Measurements from ENCODE around the gene GNG8. TPM values are rescaled to one million over a fixed set of nuclear protein-coding genes. Genes with fewer than 3 reads are reported as not detected.

GNG8 gene
- total RNA-seq, 1 experiment from 2014 or later = not detected

- H2AFZ ChIP-seq (ENCODE audit: low read depth, low read length, poor library complexity, severe bottlenecking) = no peak overlapping the region
- H3K27ac ChIP-seq (ENCODE audit: low read depth, low read length) = no peak overlapping the region
- TF ChIP-seq CTCF (IDR thresholded peaks at IDR 0.05 in 2 of 3, conservative IDR thresholded peaks at IDR 0.05 in 1 of 3; ENCODE audit: borderline replicate concordance in 1 of 3, insufficient read depth in 1 of 3, low read depth in 2 of 3, low read length in 2 of 3) (no peak), ZFX (IDR thresholded peaks at IDR 0.05) (no peak), FOSL1 (IDR thresholded peaks at IDR 0.05; ENCODE audit: low read depth) (no peak), EGR1 (IDR thresholded peaks at IDR 0.05; ENCODE audit: low read depth) (no peak), CBX3 (IDR thresholded peaks at IDR 0.05; ENCODE audit: low read depth) (no peak), SIN3A (IDR thresholded peaks at IDR 0.05; ENCODE audit: low read depth) (no peak)
- intact Hi-C loops (cut with micrococcal nuclease) = no loop called here
- ChIA-PET RAD21 (ENCODE audit: low non-redundant PET in 1 of 2, low total read pairs in 2 of 2, uncharacterized antibody in 2 of 2, unreplicated experiment in 2 of 2) (no interaction called here), POLR2A (no interaction called here), CTCF (no interaction called here)
- H3K4me1 ChIP-seq (ENCODE audit: control insufficient read depth in 1 of 2, insufficient read depth in 2 of 2, low read length in 2 of 2) = peaks cover 0 to 13% of the 10 kb centered on the region in 2 experiments; a peak in 3 of 4 replicates
- no peaks in the 10 kb centered on the region for H3K9me3 ChIP-seq (ENCODE audit: control insufficient read depth in 1 of 2, insufficient read depth in 1 of 2, low read depth in 1 of 2, low read length in 2 of 2)
- no peak overlapping the region for H3K9ac ChIP-seq (ENCODE audit: low read length)
- H3K4me2 ChIP-seq (ENCODE audit: low read length) = no peak overlapping the region
- no peaks in the 10 kb centered on the region for H3K27me3 ChIP-seq (ENCODE audit: insufficient read depth, low read length)
- H3K9me2 ChIP-seq (ENCODE audit: insufficient read depth) = no peaks in the 10 kb centered on the region
- no TSS peak for BruUV-seq (replicated peaks)
- 0 out of 2 replicates have a peak, but pooled peaks have one; percentile 10 for ATAC-seq
- no peaks in the 10 kb centered on the region for H3K79me2 ChIP-seq (ENCODE audit: insufficient read depth, low read length)
- no peak overlapping the region for H3K4me3 ChIP-seq (replicated peaks in 1 of 2; ENCODE audit: low read depth in 1 of 2, low read length in 2 of 2)
- no peaks in the 10 kb centered on the region for H3K36me3 ChIP-seq (ENCODE audit: control insufficient read depth in 1 of 2, insufficient read depth in 2 of 2, low read length in 2 of 2)
- no peak for DNase-seq (ENCODE audit: low read depth, low spot score)
- no peaks in the 10 kb centered on the region for H4K20me1 ChIP-seq (ENCODE audit: insufficient read depth)
These were observed 10.3 kb downstream of the GNG8 start for GRCh38 chr19:46625731-46626130.

GRCh38 chr19:46624958-46625661, 10.9 kb downstream of the GNG8 start, which contains the start of gene PTGIR:
PTGIR (minus strand) TSS chr19:46625089; CDS start chr19:46624225, 864 bp downstream.
- BruUV-seq (replicated peaks) = no TSS peak
- Histone ChIP-seq H3K4me1 (ENCODE audit: control insufficient read depth in 1 of 2, insufficient read depth in 2 of 2, low read length in 2 of 2) (peaks cover 0 to 13% of the 10 kb centered on the region in 2 experiments; a peak in 3 of 4 replicates), H3K27me3 (ENCODE audit: insufficient read depth, low read length) (no peaks in the 10 kb centered on the region), H3K4me2 (ENCODE audit: low read length) (peak within 1 kb of the TSS; percentile 28), H2AFZ (ENCODE audit: low read depth, low read length, poor library complexity, severe bottlenecking) (no peak within 1 kb of the TSS), H4K20me1 (ENCODE audit: insufficient read depth) (no peaks in the 10 kb centered on the region), H3K79me2 (ENCODE audit: insufficient read depth, low read length) (no peaks in the 10 kb centered on the region), H3K36me3 (ENCODE audit: control insufficient read depth in 1 of 2, insufficient read depth in 2 of 2, low read length in 2 of 2) (no peaks in the 10 kb centered on the region), H3K9ac (ENCODE audit: low read length) (no peak within 1 kb of the TSS), H3K9me2 (ENCODE audit: insufficient read depth) (no peaks in the 10 kb centered on the region), H3K4me3 (replicated peaks in 1 of 2; ENCODE audit: low read depth in 1 of 2, low read length in 2 of 2) (no peak within 1 kb of the TSS), H3K27ac (ENCODE audit: low read depth, low read length) (no peak within 1 kb of the TSS), H3K9me3 (ENCODE audit: control insufficient read depth in 1 of 2, insufficient read depth in 1 of 2, low read depth in 1 of 2, low read length in 2 of 2) (no peaks in the 10 kb centered on the region)
- CTCF ChIA-PET = interaction anchor here (3.1 kb wide), 1 partner anchor 11 kb away, joined by 11 read pairs; no protein-coding TSS in a partner anchor
- ATAC-seq (peak; percentile 64), DNase-seq (ENCODE audit: low read depth, low spot score) (no peak)
- TF ChIP-seq ELF1 (IDR thresholded peaks at IDR 0.05; ENCODE audit: borderline replicate concordance, low read depth) (no peak), MAX (IDR thresholded peaks at IDR 0.05) (no peak), SP1 (IDR thresholded peaks at IDR 0.05; ENCODE audit: low read depth) (no peak), CBX3 (IDR thresholded peaks at IDR 0.05; ENCODE audit: low read depth) (no peak), RAD21 (IDR thresholded peaks at IDR 0.05; ENCODE audit: low read depth) (no peak), POLR2A (IDR thresholded peaks at IDR 0.05; ENCODE audit: borderline replicate concordance, extremely low read depth, insufficient read depth, insufficient read length) (no peak), CEBPB (IDR thresholded peaks at IDR 0.05; ENCODE audit: low read depth) (no peak)
- RAD21 ChIA-PET (ENCODE audit: low non-redundant PET in 1 of 2, low total read pairs in 2 of 2, uncharacterized antibody in 2 of 2, unreplicated experiment in 2 of 2) = no interaction called here
- intact Hi-C loops (cut with micrococcal nuclease) = no loop called here
- POLR2A ChIA-PET = interaction anchor here (0.6 kb wide), 1 partner anchor 183 kb away, joined by 3 read pairs; no protein-coding TSS in a partner anchor

Data from HCT116 (cell line).